NB4 (cell line): ENCODE data around the gene SPHK2.
"Not testable (repeated sequence)": the region's sequence is repeated elsewhere in the genome, so short reads cannot be mapped to it uniquely, and the experiment has no call there.

Experiments used
- DNase-seq: peaks from one replicate; pipeline ENCODE4 v3.0.0; 2010; ENCODE audit warnings: low read depth
- H3K4me3 ChIP-seq: one replicate; pipeline ENCODE4 v1.5.1; 2011; ENCODE audit warnings: mild to moderate bottlenecking, low read depth, low read length, moderate library complexity
- MYC ChIP-seq: IDR thresholded peaks from 2 replicates; pipeline ENCODE4 v1.6.1; 2011; ENCODE audit warnings: low read depth, low read length
- POLR2A ChIP-seq: IDR thresholded peaks from 2 replicates; pipeline ENCODE4 v1.6.1; 2011; ENCODE audit warnings: mild to moderate bottlenecking; ENCODE audit not compliant: insufficient read length; ENCODE audit errors: extremely low read depth
- TF ChIP-seq, protein P1 (sequence below): IDR thresholded peaks from one replicate; pipeline ENCODE4 v1.5.1; 2012; ENCODE audit warnings: low read depth, low read length
- TF ChIP-seq, protein P2 (sequence below): IDR thresholded peaks from 2 replicates; pipeline ENCODE4 v1.6.1; 2011; ENCODE audit warnings: low read depth, low read length

SPHK2 gene

DNA sequence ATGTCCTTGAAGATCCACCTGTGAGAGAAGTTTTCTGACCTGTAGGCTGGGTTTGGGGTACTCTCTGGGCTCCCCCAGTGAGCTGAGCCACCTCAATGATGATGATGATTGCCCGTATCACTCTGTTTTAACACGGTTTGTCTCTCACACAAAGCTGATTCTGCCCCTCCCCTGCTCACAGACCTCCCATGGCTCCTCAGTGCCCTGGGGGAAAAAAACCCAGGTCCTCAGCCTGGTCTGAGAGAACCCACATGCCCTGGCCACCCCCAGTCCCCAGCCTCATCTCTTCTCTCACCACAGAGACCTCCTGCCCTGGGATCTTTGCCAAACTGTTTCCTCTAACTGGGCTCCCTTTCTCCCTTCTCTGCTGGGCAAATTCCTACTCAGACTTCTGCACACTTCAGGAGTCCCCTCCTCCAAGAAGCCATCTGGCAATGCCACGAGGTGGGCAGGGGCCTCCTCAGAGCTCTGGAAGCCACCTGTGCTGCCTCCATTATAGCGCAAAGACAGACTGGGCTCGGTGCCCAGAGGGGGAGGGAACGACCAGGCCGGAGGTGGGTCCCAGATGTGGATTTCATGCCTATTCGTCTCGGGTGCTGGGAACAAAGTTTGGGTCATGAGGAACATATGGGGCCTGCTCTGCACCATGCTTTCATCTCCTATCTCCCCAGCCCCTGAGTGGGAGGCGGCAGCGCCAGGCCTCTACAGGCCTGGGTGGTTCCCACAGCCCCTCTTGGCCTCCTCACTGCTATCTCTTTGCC, 35.2 kb downstream of the SPHK2 start:
- TF ChIP-seq MYC = no peak
- TF ChIP-seq, protein P1, sequence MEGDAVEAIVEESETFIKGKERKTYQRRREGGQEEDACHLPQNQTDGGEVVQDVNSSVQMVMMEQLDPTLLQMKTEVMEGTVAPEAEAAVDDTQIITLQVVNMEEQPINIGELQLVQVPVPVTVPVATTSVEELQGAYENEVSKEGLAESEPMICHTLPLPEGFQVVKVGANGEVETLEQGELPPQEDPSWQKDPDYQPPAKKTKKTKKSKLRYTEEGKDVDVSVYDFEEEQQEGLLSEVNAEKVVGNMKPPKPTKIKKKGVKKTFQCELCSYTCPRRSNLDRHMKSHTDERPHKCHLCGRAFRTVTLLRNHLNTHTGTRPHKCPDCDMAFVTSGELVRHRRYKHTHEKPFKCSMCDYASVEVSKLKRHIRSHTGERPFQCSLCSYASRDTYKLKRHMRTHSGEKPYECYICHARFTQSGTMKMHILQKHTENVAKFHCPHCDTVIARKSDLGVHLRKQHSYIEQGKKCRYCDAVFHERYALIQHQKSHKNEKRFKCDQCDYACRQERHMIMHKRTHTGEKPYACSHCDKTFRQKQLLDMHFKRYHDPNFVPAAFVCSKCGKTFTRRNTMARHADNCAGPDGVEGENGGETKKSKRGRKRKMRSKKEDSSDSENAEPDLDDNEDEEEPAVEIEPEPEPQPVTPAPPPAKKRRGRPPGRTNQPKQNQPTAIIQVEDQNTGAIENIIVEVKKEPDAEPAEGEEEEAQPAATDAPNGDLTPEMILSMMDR = no peak
- TF ChIP-seq, protein P2, sequence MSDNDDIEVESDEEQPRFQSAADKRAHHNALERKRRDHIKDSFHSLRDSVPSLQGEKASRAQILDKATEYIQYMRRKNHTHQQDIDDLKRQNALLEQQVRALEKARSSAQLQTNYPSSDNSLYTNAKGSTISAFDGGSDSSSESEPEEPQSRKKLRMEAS = peak; percentile 35; the same call in 1 of the 2 replicates
- DNase-seq = peak; percentile 49
- no peak overlapping the region for H3K4me3 ChIP-seq

DNA sequence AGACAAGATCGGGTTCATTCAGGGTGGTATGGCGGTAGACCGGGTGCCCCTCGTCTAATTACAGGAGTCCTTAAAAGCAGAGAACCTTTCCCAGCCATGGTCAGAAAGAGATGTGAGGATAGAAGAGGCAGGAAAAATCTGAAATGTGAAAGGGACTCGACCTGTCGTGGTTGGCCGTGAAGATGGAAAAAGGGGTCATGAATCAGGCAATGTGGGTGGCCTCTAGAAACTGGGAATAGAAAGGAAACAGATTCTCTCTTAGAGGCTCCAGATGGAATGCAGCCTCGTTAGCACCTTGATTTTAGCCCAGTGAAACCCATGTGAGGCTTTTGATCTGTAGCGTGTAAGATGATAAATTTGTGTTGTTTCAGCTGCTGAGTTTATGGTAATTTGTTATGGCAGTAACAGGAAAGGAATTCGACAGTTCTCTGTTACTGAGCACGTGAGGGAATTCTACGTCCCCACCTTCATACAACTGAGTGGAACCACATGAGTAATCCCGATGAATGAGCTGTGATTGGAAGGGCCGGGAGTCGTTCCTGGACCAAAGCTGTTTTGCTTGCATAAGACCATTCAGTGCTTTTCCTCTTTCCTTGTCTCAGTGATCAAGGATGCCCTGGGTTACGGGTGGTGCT, 37.7 kb downstream of the SPHK2 start:
- no peak overlapping the region for H3K4me3 ChIP-seq
- no peak for DNase-seq
- TF ChIP-seq, protein P2 = no peak
- TF ChIP-seq, protein P1 = no peak
- TF ChIP-seq MYC (no peak), POLR2A (no peak)

DNA sequence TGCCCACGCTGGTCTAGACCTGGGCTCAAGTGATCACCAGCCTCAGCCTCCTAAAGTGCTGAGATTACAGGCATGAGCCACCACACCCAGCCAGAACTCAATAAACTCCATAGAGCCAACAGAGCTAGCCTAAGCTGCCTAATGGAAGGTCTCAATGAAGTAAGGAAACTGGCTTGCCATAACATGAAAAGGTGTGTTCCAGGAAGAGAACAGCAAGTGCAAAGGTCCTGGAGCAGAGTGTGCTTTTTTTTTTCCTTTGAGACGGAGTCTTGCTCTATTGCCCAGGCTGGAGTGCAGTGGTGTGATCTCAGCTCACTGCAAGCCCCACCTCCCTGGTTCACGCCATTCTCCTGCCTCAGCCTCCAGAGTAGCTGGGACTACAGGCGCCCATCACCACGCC, 38.5 kb downstream of the SPHK2 start:
- not testable (repeated sequence) for DNase-seq, H3K4me3 ChIP-seq

DNA sequence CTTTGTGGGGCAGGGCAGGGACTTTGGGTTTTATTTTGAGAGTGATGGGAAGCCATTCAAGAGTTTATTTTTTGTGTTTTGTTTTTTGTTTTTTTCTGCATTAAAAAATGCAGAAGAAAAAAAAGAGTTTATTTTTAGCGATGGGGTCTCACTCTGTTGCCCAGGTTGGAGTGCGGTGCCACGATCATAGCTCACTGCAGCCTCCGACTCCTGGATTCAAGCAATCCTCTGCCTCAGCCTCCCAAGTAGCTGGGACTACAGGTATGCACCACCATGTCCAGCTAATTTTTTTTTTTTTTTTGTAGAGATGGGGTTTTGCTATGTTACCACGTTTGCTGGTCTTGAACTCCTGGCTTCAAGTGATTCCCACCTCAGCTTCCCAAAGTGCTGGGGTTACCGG, 39.2 kb downstream of the SPHK2 start:
- TF ChIP-seq, protein P1 = no peak
- no peak overlapping the region for H3K4me3 ChIP-seq
- no peak for DNase-seq

DNA sequence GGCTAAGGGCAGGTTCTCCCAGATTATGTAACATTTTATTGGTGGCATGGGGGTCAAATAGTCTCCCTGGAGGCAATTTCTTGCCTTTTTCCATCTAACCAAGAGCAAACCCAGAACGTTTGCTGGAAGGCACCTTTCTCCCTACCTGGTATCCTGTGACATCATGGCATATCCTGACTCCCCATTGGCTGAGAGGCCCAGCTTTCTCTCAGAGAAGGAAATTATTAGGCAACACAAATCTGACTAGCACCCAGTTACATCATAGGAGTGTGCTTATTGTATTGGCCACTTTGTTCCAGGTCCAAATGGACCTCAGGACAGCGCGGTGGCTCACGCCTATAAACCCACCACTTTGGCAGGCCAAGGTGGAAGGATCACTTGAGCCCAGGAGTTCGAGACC, 40.5 kb downstream of the SPHK2 start:
- H3K4me3 ChIP-seq = no peak overlapping the region
- TF ChIP-seq, protein P1 = no peak
- TF ChIP-seq POLR2A (no peak), MYC (no peak)
- TF ChIP-seq, protein P2 = no peak
- DNase-seq = peak; percentile 60

DNA sequence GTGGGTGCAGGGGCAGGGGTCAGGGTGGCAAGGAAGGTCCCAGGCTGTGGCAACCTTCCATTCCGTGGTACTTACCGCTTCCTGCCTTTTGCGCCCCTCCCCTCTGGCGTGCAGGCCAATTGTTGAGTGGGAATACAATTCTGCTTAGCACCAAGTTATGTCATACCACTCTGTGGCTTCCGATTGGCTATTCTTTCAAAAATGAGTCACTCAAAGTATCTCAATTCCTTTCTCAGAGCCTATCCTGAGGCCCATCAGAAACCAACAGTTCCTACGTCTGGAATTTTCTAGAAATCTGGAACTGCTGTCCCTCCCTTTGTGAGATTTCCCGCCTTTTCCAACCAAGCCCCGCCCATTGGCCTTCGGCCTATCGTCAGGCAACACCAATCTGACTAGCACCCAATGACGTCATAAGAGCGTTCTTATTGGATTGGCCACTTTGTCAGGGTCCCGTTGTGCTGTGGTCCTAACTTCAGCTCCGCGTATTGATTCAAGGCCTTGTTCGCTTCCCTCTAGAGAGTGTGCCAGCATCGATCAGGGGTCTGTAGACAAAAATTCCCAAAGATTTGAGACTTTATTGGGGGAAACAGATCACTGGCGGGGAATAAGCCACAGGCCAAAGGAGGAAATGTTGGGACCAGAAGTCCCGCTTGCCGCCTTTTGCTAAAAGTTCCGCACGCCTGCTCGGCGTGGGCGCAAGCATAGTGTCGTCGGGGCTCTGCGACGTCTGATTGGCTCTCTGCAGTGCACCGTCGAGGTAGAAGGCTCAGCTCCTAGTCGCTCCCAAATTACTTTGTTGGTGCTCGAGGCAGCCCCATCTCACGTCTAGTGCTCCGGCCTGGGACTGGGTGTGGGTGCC, 41.8 kb downstream of the SPHK2 start:
- H3K4me3 ChIP-seq = no peak overlapping the region
- TF ChIP-seq POLR2A (no peak), MYC (no peak)
- TF ChIP-seq, protein P2 = no peak
- TF ChIP-seq, protein P1 = no peak
- peak; percentile 98 for DNase-seq
